GM21423 (cell line): Measurements from ENCODE around the gene SRRM5.

Experiments used
- ATAC-seq: cut with Tn5 transposase; IDR thresholded peaks from one replicate; pipeline ENCODE4 v1.9.1; 2021; ENCODE audit warnings: mild to moderate bottlenecking, moderate library complexity; ENCODE audit not compliant: unreplicated experiment

SRRM5 gene

GRCh38 chr19:43664018-43664417 is 52.1 kb downstream of the SRRM5 start:
- ATAC-seq = no peak
